DND-41 (cell line): ENCODE data around the gene SCGB3A2.

Source experiments
- ATAC-seq: fragments of 200-7000 bp; cut with Tn5 transposase; 3 replicates; pipeline ENCODE4 v1.9.1; 2021; ENCODE audit warnings: low read depth; ENCODE audit not compliant: insufficient read depth
- DNase-seq: peaks from one replicate; pipeline ENCODE4 v3.0.0-alpha.2; 2020
- H2AFZ ChIP-seq: 2 replicates; pipeline ENCODE4 v1.6.0; 2012; ENCODE audit warnings: low read depth, low read length
- H3K27ac ChIP-seq: 2 replicates; pipeline ENCODE4 v1.5.1; 2012; ENCODE audit warnings: low read length, inconsistent platforms
- H3K27me3 ChIP-seq: fragments of 200-600 bp; sonication (generic); 2 replicates; pipeline ENCODE4 v1.6.0; 2012; ENCODE audit warnings: low read length, mild to moderate bottlenecking, inconsistent platforms; ENCODE audit not compliant: insufficient read depth, poor library complexity
- H3K36me3 ChIP-seq: 2 replicates; pipeline ENCODE4 v1.5.1; 2012; ENCODE audit warnings: low read length, inconsistent platforms; ENCODE audit not compliant: insufficient read depth
- H3K4me1 ChIP-seq: 2 replicates; pipeline ENCODE4 v1.5.1; 2012; ENCODE audit warnings: mild to moderate bottlenecking, low read length; ENCODE audit not compliant: insufficient read depth
- H3K4me2 ChIP-seq: 2 replicates; pipeline ENCODE4 v1.6.0; 2012; ENCODE audit warnings: mild to moderate bottlenecking, moderate library complexity, low read length, inconsistent platforms; ENCODE audit not compliant: insufficient read depth
- H3K4me3 ChIP-seq, 2 experiments: fragments of 200-600 bp in 1 of 2; shearing (Covaris generic) in 1 of 2; 2 replicates each; pipeline ENCODE4 v1.5.1; 2012 to 2016; ENCODE audit warnings: inconsistent platforms in 2 of 2, low read length in 2 of 2, mild to moderate bottlenecking in 2 of 2, low read depth in 1 of 2, moderate library complexity in 1 of 2
- H3K79me2 ChIP-seq: 2 replicates; pipeline ENCODE4 v1.6.0; 2012; ENCODE audit warnings: low read length, inconsistent platforms; ENCODE audit not compliant: insufficient read depth
- H3K9ac ChIP-seq: 2 replicates; pipeline ENCODE4 v1.6.0; 2012; ENCODE audit warnings: low read depth, mild to moderate bottlenecking, inconsistent platforms, low read length, moderate library complexity
- H3K9me3 ChIP-seq: 2 replicates; pipeline ENCODE4 v1.5.1; 2012; ENCODE audit warnings: low read length, moderate library complexity, mild to moderate bottlenecking, inconsistent platforms; ENCODE audit not compliant: insufficient read depth, severe bottlenecking
- H4K20me1 ChIP-seq: 2 replicates; pipeline ENCODE4 v1.6.0; 2012; ENCODE audit warnings: low read length; ENCODE audit not compliant: insufficient read depth
- CTCF ChIP-seq: IDR thresholded peaks from 2 replicates; pipeline ENCODE4 v1.5.1; 2012; ENCODE audit warnings: borderline replicate concordance, low read length, moderate library complexity, mild to moderate bottlenecking; ENCODE audit not compliant: poor library complexity, severe bottlenecking; ENCODE audit errors: extremely low read depth
- EZH2 ChIP-seq: IDR thresholded peaks from 3 replicates; pipeline ENCODE4 v1.6.1; 2012; ENCODE audit warnings: borderline replicate concordance, low read depth, mild to moderate bottlenecking, moderate library complexity, low read length, inconsistent platforms; ENCODE audit not compliant: severe bottlenecking

SCGB3A2 gene

GRCh38 chr5:147913786-147914185 lies 35.3 kb downstream of the SCGB3A2 start:
- H3K27me3 ChIP-seq, result peaks cover 3% of the 10 kb centered on the region

GRCh38 chr5:147918101-147918685 lies 39.7 kb downstream of the SCGB3A2 start:
- Histone ChIP-seq H3K9me3 (no peaks in the 10 kb centered on the region), H3K4me1 (no peaks in the 10 kb centered on the region), H4K20me1 (no peaks in the 10 kb centered on the region), H3K27me3 (no peaks in the 10 kb centered on the region), H2AFZ (no peak overlapping the region), H3K9ac (no peak overlapping the region), H3K4me3 (no peak overlapping the region), H3K27ac (no peak overlapping the region), H3K79me2 (no peaks in the 10 kb centered on the region), H3K36me3 (no peaks in the 10 kb centered on the region), H3K4me2 (no peak overlapping the region)
- no peak for TF ChIP-seq CTCF
- no peak for DNase-seq
- no peak for ATAC-seq

More at GRCh38 chr5:147913786-147914185, 35.3 kb downstream of the SCGB3A2 start:
- Histone ChIP-seq H3K27ac (no peak overlapping the region), H4K20me1 (no peaks in the 10 kb centered on the region), H3K4me3 (no peak overlapping the region), H3K9ac (no peak overlapping the region), H3K79me2 (no peaks in the 10 kb centered on the region), H2AFZ (no peak overlapping the region), H3K4me1 (no peaks in the 10 kb centered on the region), H3K4me2 (no peak overlapping the region), H3K9me3 (no peaks in the 10 kb centered on the region), H3K36me3 (no peaks in the 10 kb centered on the region)
- DNase-seq (no peak), ATAC-seq (no peak)
- TF ChIP-seq CTCF (no peak), EZH2 (no peak)

- no peaks in the 10 kb centered on the region for H3K4me1 ChIP-seq
- no peaks in the 10 kb centered on the region for H4K20me1 ChIP-seq
- H2AFZ ChIP-seq, result no peak overlapping the region
- no peaks in the 10 kb centered on the region for H3K79me2 ChIP-seq
- no peaks in the 10 kb centered on the region for H3K9me3 ChIP-seq
- no peak overlapping the region for H3K9ac ChIP-seq
- H3K36me3 ChIP-seq, result no peaks in the 10 kb centered on the region
- no peak for DNase-seq
- H3K4me3 ChIP-seq, result no peak overlapping the region
- no peaks in the 10 kb centered on the region for H3K27me3 ChIP-seq
- H3K27ac ChIP-seq, result no peak overlapping the region
- ATAC-seq, result no peak
- no peak overlapping the region for H3K4me2 ChIP-seq
- TF ChIP-seq CTCF, result no peak
- TF ChIP-seq EZH2, result no peak
Measured at GRCh38 chr5:147918899-147919298, 40.4 kb downstream of the SCGB3A2 start.
